Measurements from ENCODE around the gene MAF.

GRCh38 chr16:79571903-79572535 is 28.5 kb downstream of the MAF start:
- TF ChIP-seq POLR2A (IDR thresholded peaks at IDR 0.05; ENCODE audit: low read length) (no peak), GATA1 (IDR thresholded peaks at IDR 0.05; ENCODE audit: low read depth, low read length) (no peak)
